HG03159 (cell line): ENCODE data around the gene TFF3.

Experiments
- ATAC-seq: cut with Tn5 transposase; IDR thresholded peaks from one replicate; pipeline ENCODE4 v1.9.1; 2021; ENCODE audit warnings: mild to moderate bottlenecking, moderate library complexity; ENCODE audit not compliant: unreplicated experiment

The TFF3 gene

DNA sequence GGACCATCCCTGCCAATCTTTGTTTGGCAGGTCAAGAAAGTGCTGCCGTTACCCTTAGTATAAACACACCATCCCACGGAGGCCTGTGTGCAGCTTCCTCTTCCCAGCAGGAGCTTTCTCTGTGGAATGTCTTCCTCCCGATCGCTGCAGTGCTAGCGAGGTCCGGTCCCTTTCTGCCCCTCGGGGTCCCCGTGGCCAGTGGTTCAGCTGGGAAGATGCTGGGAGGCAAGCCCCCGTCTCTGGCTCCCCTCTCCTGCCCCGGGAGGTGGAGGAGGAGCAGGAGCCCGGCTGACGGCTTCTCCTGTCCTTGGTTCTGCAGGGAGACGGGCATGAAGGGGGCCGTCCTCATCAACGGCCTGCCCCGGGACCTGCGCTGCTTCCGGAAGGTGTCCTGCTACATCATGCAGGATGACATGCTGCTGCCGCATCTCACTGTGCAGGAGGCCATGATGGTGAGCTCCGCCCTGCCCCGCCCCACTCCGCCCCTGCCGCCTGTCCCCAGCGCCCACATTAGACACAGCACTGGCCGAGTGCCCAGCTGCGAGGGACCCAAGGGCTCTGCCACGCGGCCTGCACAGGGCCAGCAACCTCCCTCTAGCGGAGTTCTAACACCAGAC lies 42.1 kb downstream of the TFF3 start:
- no peak for ATAC-seq

DNA sequence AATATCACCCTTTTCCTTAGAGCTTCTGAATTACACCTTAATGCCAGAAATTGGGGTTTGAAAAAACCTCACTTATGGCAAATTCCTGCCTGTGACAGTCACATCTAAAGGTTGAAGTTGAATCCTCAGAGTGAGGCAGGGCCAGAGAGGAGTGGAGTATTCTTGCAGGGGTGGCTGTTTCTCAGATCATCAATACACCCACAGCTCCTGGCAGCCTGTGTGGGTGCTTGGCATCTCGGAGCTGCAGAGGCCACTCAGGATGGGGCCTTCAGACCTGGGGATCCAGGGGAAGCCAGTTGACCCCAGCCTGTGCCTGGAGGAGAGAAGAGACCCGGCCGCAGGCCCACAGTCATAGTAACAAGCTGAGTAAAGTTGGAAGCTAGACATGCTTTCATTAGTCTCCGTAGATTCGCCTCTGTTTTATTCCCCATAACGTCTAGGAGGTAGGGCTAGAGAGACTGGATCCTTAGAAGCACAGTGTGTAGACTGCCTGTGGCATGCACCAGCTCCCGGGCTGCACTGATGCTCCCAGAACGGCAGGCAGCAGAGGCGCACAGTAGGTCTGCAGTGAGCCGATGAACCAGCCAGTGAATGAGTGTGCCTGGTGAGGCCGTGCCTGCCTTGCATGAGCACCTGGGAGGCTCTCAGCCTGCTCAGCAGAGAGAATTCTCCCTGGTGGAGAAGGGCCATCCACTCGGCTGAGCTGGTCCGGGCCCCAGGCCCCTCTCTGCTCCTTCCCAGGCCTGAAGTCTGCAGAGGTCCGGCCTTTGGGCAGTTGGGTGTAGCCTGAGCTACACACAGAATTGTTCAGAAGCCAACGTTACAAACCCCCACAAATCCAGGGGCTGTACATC lies 42.9 kb downstream of the TFF3 start:
- ATAC-seq, result no peak

DNA sequence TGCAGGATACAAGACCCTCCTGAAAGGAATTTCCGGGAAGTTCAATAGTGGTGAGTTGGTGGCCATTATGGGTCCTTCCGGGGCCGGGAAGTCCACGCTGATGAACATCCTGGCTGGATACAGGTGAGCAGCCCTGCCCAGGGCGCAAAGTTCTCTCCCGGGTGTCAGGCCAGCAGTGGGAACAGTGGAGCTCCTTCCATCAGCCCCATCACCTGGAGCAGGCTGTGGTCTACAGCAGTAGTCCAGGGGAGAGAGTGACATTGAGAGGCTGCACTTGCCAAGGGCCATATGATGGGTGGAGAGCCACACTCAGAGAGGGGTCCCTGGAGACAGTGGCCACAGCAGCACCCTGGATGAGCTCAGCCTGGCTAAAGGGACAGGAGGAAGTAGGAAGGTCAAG lies 44.1 kb downstream of the TFF3 start:
- ATAC-seq, result no peak

- no peak for ATAC-seq
Measured at GRCh38 chr21:42269386-42269785, 45.8 kb downstream of the TFF3 start.

- no peak for ATAC-seq
Measured at GRCh38 chr21:42266971-42267556, 48.1 kb downstream of the TFF3 start.

DNA sequence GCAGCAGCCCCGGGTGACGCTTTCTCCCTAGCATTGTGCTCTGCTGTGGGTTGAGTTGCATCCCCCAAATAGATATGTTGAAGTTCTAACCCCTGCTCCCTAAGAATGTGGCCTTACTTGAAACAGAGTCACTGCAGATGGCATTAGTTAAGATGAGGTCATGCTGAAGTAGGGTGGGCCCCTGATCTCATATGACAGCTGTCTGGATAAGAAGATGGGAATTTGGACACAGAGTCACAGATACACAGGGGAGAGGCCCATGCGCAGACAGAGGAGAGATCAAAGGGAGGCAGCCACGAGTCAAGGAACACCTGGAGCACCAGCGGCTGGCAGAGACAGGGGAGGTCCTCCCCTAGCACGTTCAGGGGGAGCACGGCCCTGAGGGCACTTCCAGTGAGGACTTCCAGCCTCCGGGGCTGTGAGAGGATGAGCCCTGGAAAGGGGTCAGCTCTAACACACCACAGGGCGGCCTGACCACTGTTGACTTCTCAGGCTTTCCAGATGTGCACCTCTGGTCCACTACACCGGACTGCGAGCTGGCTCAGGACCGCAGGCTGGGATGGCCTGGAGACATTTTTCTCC lies 49.9 kb downstream of the TFF3 start:
- no peak for ATAC-seq

GRCh38 chr21:42264245-42265195 lies 50.7 kb downstream of the TFF3 start:
- ATAC-seq, result no peak

- ATAC-seq, result no peak
Measured at GRCh38 chr21:42263591-42264131, 51.5 kb downstream of the TFF3 start.

- no peak for ATAC-seq
Measured at GRCh38 chr21:42262831-42263231, 52.4 kb downstream of the TFF3 start.

DNA sequence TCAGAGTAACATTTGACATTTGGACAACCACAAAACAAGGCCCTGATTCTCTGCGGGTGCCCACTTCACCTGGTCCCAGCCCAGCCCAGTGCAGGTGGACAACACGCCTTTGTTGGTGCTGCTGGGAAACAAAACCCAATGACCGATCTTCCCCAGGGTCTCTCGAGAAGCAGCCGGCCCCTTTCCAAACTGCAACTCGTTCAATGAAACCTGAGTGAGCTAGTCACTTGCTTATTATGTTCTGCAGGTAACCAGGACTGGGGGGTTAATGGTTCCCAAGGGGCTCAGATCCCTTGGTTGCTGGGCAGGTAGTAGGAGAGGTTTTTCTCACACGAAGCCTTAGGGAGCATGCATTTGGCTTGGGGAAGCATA lies 53.4 kb downstream of the TFF3 start:
- ATAC-seq, result no peak
